ENCODE measurements around the gene MMP11.

GRCh38 chr22:23754220-23754919, 18.3 kb upstream of the MMP11 start, which contains the start of gene VPREB3:
- TF ChIP-seq MXI1 (conservative IDR thresholded peaks at IDR 0.05; ENCODE audit: poor library complexity, severe bottlenecking) (no peak), POLR2AphosphoS5 (IDR thresholded peaks at IDR 0.05) (no peak)

All from neural cell (in vitro differentiated cells).